ENCODE results near the gene DHX38.

DHX38 gene

GRCh38 chr16:72132726-72133125 is 39.1 kb downstream of the DHX38 start:
- no peaks in the 10 kb centered on the region for H3K4me1 ChIP-seq (ENCODE audit: insufficient read depth, low read length)
- no peaks in the 10 kb centered on the region for H3K36me3 ChIP-seq (ENCODE audit: insufficient read depth, low read length)
- H3K4me3 ChIP-seq (ENCODE audit: low read length), result no peak overlapping the region
- H3K9me3 ChIP-seq (ENCODE audit: low read length), result no peaks in the 10 kb centered on the region
- no peak overlapping the region for H2AFZ ChIP-seq (ENCODE audit: low read depth, low read length)
- H3K27me3 ChIP-seq (ENCODE audit: insufficient read depth, low read length), result no peaks in the 10 kb centered on the region

DNA sequence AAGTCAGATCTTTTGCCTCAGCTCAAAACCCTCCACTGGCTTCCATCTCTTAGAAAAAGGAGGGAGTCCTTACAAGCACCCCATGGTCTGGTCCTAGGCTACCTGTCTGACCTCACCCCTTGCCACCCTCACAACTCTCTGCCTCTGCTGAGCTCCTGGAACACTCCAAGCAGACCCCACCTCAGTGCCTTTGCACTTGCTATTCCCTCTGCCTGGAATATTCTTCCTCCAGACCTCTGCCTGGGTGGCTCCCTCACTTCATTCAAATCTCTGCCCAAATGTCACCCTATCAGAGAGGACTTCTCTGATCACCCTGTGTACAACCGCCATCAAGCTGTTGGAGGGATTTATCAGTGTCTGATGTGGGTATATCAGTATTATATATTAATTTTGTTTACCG is 40.9 kb downstream of the DHX38 start:
- no peaks in the 10 kb centered on the region for H3K27me3 ChIP-seq (ENCODE audit: insufficient read depth, low read length)
- H3K4me1 ChIP-seq (ENCODE audit: insufficient read depth, low read length), result no peaks in the 10 kb centered on the region
- no peaks in the 10 kb centered on the region for H3K36me3 ChIP-seq (ENCODE audit: insufficient read depth, low read length)
- no peak overlapping the region for H3K4me3 ChIP-seq (ENCODE audit: low read length)
- no peak overlapping the region for H2AFZ ChIP-seq (ENCODE audit: low read depth, low read length)
- H3K9me3 ChIP-seq (ENCODE audit: low read length), result no peaks in the 10 kb centered on the region

- H2AFZ ChIP-seq (ENCODE audit: low read depth, low read length), result no peak overlapping the region
- H3K4me1 ChIP-seq (ENCODE audit: insufficient read depth, low read length), result no peaks in the 10 kb centered on the region
- no peaks in the 10 kb centered on the region for H3K27me3 ChIP-seq (ENCODE audit: insufficient read depth, low read length)
Observed at GRCh38 chr16:72137380-72138063, 43.9 kb downstream of the DHX38 start.

DNA sequence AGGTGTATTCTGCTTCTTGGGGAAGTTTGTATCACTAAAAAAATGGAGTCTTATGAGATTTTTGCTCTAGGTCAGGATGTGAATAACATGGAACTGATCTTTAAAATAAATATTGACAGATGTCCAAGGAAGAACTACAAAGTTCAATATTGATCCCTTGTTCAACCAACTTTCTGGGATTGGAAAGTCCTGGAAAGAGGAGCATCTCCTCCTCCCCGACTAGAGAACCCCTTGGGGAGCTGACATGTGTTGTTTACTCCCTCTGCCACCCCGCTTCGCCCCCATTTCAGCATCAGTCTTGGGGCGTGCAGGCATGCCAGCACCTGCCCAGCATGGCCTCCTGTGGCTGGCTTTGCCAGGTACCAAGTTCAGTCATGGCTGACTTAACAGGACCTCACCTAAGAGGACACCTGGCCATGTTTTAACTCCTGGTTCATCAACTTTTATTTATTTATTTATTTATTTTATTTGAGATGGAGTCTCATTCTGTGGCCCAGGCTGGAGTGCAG is 44.5 kb downstream of the DHX38 start:
- Histone ChIP-seq H3K36me3 (ENCODE audit: insufficient read depth, low read length) (no peaks in the 10 kb centered on the region), H2AFZ (ENCODE audit: low read depth, low read length) (no peak overlapping the region), H3K9me3 (ENCODE audit: low read length) (no peaks in the 10 kb centered on the region), H3K4me1 (ENCODE audit: insufficient read depth, low read length) (no peaks in the 10 kb centered on the region), H3K4me3 (ENCODE audit: low read length) (no peak overlapping the region), H3K27me3 (ENCODE audit: insufficient read depth, low read length) (no peaks in the 10 kb centered on the region)

More at GRCh38 chr16:72137380-72138063, 43.9 kb downstream of the DHX38 start:
- Histone ChIP-seq H3K4me3 (ENCODE audit: low read length) (no peak overlapping the region), H3K36me3 (ENCODE audit: insufficient read depth, low read length) (no peaks in the 10 kb centered on the region), H3K9me3 (ENCODE audit: low read length) (no peaks in the 10 kb centered on the region)

- Histone ChIP-seq H3K9me3 (ENCODE audit: low read length) (no peaks in the 10 kb centered on the region), H2AFZ (ENCODE audit: low read depth, low read length) (no peak overlapping the region), H3K27me3 (ENCODE audit: insufficient read depth, low read length) (no peaks in the 10 kb centered on the region), H3K4me1 (ENCODE audit: insufficient read depth, low read length) (no peaks in the 10 kb centered on the region), H3K4me3 (ENCODE audit: low read length) (no peak overlapping the region), H3K36me3 (ENCODE audit: insufficient read depth, low read length) (no peaks in the 10 kb centered on the region)
Observed at GRCh38 chr16:72139908-72140307, 46.3 kb downstream of the DHX38 start.

DNA sequence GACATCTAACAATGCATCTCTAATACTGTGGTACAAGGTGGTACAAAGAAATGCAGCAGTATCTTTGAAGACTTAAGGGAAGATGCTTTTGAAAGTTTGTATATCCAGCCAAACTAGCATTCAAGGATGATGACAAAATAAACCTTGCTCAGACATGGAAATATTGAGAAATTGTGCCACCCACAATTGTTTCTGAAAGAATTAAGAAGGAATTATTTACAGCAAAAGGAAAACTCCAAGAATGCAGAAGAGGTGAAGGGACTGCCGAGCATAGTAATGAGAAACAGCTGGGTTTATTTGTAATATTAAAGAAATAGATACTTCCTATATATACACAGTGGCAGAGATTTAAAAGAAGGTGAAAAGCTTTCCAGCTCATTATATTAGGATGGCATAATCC is 48.8 kb downstream of the DHX38 start:
- Histone ChIP-seq H2AFZ (ENCODE audit: low read depth, low read length) (no peak overlapping the region), H3K9me3 (ENCODE audit: low read length) (no peaks in the 10 kb centered on the region), H3K4me3 (ENCODE audit: low read length) (no peak overlapping the region), H3K27me3 (ENCODE audit: insufficient read depth, low read length) (no peaks in the 10 kb centered on the region), H3K4me1 (ENCODE audit: insufficient read depth, low read length) (no peaks in the 10 kb centered on the region), H3K36me3 (ENCODE audit: insufficient read depth, low read length) (no peaks in the 10 kb centered on the region)

GRCh38 chr16:72149676-72150464 is 56.2 kb downstream of the DHX38 start:
- no peaks in the 10 kb centered on the region for H3K36me3 ChIP-seq (ENCODE audit: insufficient read depth, low read length)
- no peaks in the 10 kb centered on the region for H3K9me3 ChIP-seq (ENCODE audit: low read length)
- H3K4me1 ChIP-seq (ENCODE audit: insufficient read depth, low read length), result no peaks in the 10 kb centered on the region
- no peak overlapping the region for H2AFZ ChIP-seq (ENCODE audit: low read depth, low read length)
- H3K4me3 ChIP-seq (ENCODE audit: low read length), result no peak overlapping the region
- no peaks in the 10 kb centered on the region for H3K27me3 ChIP-seq (ENCODE audit: insufficient read depth, low read length)

- Histone ChIP-seq H3K4me1 (ENCODE audit: insufficient read depth, low read length) (peaks cover 7% of the 10 kb centered on the region), H3K36me3 (ENCODE audit: insufficient read depth, low read length) (no peaks in the 10 kb centered on the region), H2AFZ (ENCODE audit: low read depth, low read length) (no peak overlapping the region), H3K9me3 (ENCODE audit: low read length) (no peaks in the 10 kb centered on the region), H3K4me3 (ENCODE audit: low read length) (no peak overlapping the region), H3K27me3 (ENCODE audit: insufficient read depth, low read length) (no peaks in the 10 kb centered on the region)
Observed at GRCh38 chr16:72159386-72159785, 65.7 kb downstream of the DHX38 start.

GRCh38 chr16:72159801-72160200 is 66.2 kb downstream of the DHX38 start:
- Histone ChIP-seq H3K27me3 (ENCODE audit: insufficient read depth, low read length) (no peaks in the 10 kb centered on the region), H3K36me3 (ENCODE audit: insufficient read depth, low read length) (no peaks in the 10 kb centered on the region), H3K4me1 (ENCODE audit: insufficient read depth, low read length) (peaks cover 11% of the 10 kb centered on the region), H2AFZ (ENCODE audit: low read depth, low read length) (no peak overlapping the region), H3K4me3 (ENCODE audit: low read length) (no peak overlapping the region), H3K9me3 (ENCODE audit: low read length) (no peaks in the 10 kb centered on the region)

DNA sequence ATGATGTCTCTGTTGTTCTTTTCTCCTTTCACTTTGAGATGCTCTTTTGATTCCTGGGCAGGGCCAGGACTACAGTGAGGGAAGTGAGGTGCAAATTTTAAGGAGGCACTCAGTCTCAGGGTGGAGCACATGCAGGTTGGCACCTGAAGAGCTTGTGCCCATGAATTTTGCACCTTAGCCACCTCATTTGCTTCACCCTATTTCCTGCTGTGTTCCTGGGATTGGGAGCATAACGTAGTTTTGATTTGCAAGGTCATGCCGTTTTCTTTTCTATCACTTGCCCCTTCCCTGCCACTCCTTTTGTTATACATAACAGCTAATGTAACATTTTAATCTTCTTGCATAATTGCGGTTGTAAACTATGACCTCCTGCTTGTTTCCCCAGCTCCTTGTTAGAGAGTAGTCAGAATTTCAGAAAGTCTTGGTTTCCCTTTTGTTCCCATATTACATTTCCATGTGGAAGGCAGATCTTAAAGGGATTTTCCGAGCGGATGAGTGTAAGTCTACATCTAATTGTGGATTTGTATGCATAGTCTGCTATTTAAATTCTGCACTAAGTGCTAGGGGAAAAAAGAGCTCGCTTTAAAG is 68.6 kb downstream of the DHX38 start:
- no peak overlapping the region for H3K4me3 ChIP-seq (ENCODE audit: low read length)
- peaks cover 13% of the 10 kb centered on the region for H3K4me1 ChIP-seq (ENCODE audit: insufficient read depth, low read length)
- no peak overlapping the region for H2AFZ ChIP-seq (ENCODE audit: low read depth, low read length)
- H3K27me3 ChIP-seq (ENCODE audit: insufficient read depth, low read length), result no peaks in the 10 kb centered on the region
- no peaks in the 10 kb centered on the region for H3K36me3 ChIP-seq (ENCODE audit: insufficient read depth, low read length)
- no peaks in the 10 kb centered on the region for H3K9me3 ChIP-seq (ENCODE audit: low read length)

All from neuron (in vitro differentiated cells).